Ovary (tissue), 9 donors: ENCODE data around the gene BCAS1. TPM values are rescaled to one million over a fixed set of nuclear protein-coding genes. Genes with fewer than 3 reads are reported as not detected.
A peak's percentile ranks its signal among the peaks of the same experiment; 100 is the strongest.
"Not testable (repeated sequence)": the region's sequence is repeated elsewhere in the genome, so short reads cannot be mapped to it uniquely, and the experiment has no call there.

Experiments
- DNase-seq, 5 donors: peaks; one replicate each; pipeline ENCODE4 v3.0.0-alpha.2; 2019 to 2020
- H3K27ac ChIP-seq, 2 donors: fragments of 200-600 bp; one replicate each; pipeline versions ENCODE4 v1.5.1 to v1.8.0; 2019 to 2022
- H3K27me3 ChIP-seq: fragments of 200-600 bp; one replicate; pipeline ENCODE4 v1.8.0; 2022
- H3K36me3 ChIP-seq: fragments of 200-600 bp; sonication (generic); one replicate; pipeline ENCODE4 v1.5.1; 2019
- H3K4me1 ChIP-seq: one replicate; pipeline ENCODE4 v1.8.1; 2013; ENCODE audit warnings: mild to moderate bottlenecking, moderate library complexity; ENCODE audit not compliant: insufficient read depth
- H3K4me3 ChIP-seq: fragments of 200-600 bp; sonication (generic); one replicate; pipeline ENCODE4 v1.5.1; 2017
- H3K9me3 ChIP-seq, 2 donors: fragments of 200-600 bp in 1 of 2; sonication (generic) in 1 of 2; one replicate each; pipeline versions ENCODE4 v1.5.1 to v1.8.1; 2013 to 2019; ENCODE audit warnings: mild to moderate bottlenecking in 1 of 2, moderate library complexity in 1 of 2
- EP300 ChIP-seq: sonication (generic); formaldehyde crosslinking; IDR thresholded peaks from one replicate; pipeline ENCODE4 v1.6.1; 2017; ENCODE audit warnings: antibody characterized with exemption
- POLR2A ChIP-seq: fragments of 450-650 bp; IDR thresholded peaks from one replicate; pipeline ENCODE4 v1.6.1; 2017; ENCODE audit warnings: antibody characterized with exemption, mild to moderate bottlenecking, moderate library complexity
- WGBS, 3 donors: extraction: QIAGEN DNeasy Blood & Tissue Kit in 1 of 3; methylation state at CpG; one replicate each; pipeline versions ENCODE4 v1.1.5 to v1.1.7; 2013 to 2017; 5-methylcytosine and 5-hydroxymethylcytosine counted together
- intact Hi-C, 4 donors: fragments of 100-400 bp; cut with DNase I; formaldehyde crosslinking; loops; one replicate each; pipeline versions ENCODE4 v1.11.0 to v1.15.1; 2022 to 2023
- polyA plus RNA-seq, 2 donors: library from polyadenylated mRNA; stranded (reverse); fragments of 200-250 nt in 1 of 2; fragments of 350-450 nt in 1 of 2; fragmentation: Illumina TruSeq in 1 of 2; extraction: RNeasy Lipid Tissue Mini Kit (QIAGEN cat#74804) in 1 of 2; gene quantifications; one replicate each; pipeline ENCODE4 v1.2.3, GENCODE V29; 2013 to 2014
- total RNA-seq, 7 donors: library from RNA; depleted of rRNA in 2 of 7; stranded (reverse); fragments of >200 nt in 2 of 7; fragmentation: NEBNext Ultra II Directional in 3 of 7; extraction: Animal tissue kit (Norgen Biotek cat#: 25700) in 3 of 7; gene quantifications; one replicate each; pipeline versions ENCODE4 v1.1.0 to v1.2.4, GENCODE V29; 2016 to 2023
- TF ChIP-seq, protein P1 (sequence below), 3 donors: fragments of 450-650 bp in 2 of 3; fragments of 200-600 bp in 1 of 3; IDR thresholded peaks; one replicate each; pipeline versions ENCODE4 v1.5.1 to v1.8.0; 2016 to 2022; ENCODE audit warnings: antibody characterized with exemption in 3 of 3, mild to moderate bottlenecking in 1 of 3
- donor health status: DM: no; HTN: no; CAD: no; lungs with moderate emphysema.
- donor health status: DM: no; HTN: no; CAD: no.
- donor health status: Bipolar disorder and iron deficiency.
- donor health status: DM: yes; HTN: yes; CAD: no.
- donor health status: DM: no; HTN: no; CAD: no.
- donor health status: DM: yes; HTN: yes; CAD: no.

The BCAS1 gene
- total and polyA plus RNA-seq, 9 donors, result 0.13 to 0.92 (median 0.51) TPM; not detected in 2

DNA sequence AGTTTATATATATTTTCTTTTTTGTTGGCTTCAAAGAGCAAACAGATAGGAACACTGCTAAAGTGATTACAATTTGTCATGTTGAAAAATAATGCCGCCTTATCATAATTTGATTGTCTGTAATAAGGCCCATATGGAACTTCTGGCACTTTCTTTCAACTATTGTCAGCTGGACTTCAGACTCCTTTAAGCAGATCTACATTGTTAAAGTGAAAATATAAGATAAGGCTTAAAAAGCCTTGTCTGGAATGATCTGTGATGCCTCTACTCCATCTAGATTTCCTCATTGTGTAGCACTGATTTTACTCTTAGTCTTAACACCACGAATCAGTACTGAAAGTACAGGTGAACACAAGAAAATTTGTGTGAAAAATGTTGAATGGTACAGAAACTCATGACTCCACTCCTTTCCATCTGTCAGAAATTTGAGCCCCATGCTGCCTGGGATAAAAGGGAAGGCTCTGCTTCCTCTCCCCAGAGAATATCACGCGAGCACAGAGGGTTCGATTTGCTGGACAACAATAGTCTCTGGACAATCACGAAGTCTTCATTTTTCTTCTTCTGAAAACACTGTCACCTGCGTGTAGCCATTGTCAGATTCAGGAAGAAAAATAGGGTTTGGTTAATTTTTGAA is 56.0 kb downstream of the BCAS1 start:
- Histone ChIP-seq H3K4me1 (peaks cover 1% of the 10 kb centered on the region), H3K4me3 (no peak overlapping the region), H3K36me3 (no peaks in the 10 kb centered on the region), H3K27me3 (no peaks in the 10 kb centered on the region), H3K9me3 (no peaks in the 10 kb centered on the region), H3K27ac (peak overlapping the region in 1 of 2 donors; percentile 2)
- intact Hi-C loops, result no loop called here
- no peak for DNase-seq
- WGBS, 3 donors, result 52 to 72% (median 56%) methylated on average over 7 of the region's 7 CpGs
- TF ChIP-seq, protein P1, sequence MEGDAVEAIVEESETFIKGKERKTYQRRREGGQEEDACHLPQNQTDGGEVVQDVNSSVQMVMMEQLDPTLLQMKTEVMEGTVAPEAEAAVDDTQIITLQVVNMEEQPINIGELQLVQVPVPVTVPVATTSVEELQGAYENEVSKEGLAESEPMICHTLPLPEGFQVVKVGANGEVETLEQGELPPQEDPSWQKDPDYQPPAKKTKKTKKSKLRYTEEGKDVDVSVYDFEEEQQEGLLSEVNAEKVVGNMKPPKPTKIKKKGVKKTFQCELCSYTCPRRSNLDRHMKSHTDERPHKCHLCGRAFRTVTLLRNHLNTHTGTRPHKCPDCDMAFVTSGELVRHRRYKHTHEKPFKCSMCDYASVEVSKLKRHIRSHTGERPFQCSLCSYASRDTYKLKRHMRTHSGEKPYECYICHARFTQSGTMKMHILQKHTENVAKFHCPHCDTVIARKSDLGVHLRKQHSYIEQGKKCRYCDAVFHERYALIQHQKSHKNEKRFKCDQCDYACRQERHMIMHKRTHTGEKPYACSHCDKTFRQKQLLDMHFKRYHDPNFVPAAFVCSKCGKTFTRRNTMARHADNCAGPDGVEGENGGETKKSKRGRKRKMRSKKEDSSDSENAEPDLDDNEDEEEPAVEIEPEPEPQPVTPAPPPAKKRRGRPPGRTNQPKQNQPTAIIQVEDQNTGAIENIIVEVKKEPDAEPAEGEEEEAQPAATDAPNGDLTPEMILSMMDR (IDR thresholded peaks at IDR 0.05), result no peak
- TF ChIP-seq POLR2A, result no peak
- no peak for TF ChIP-seq EP300

DNA sequence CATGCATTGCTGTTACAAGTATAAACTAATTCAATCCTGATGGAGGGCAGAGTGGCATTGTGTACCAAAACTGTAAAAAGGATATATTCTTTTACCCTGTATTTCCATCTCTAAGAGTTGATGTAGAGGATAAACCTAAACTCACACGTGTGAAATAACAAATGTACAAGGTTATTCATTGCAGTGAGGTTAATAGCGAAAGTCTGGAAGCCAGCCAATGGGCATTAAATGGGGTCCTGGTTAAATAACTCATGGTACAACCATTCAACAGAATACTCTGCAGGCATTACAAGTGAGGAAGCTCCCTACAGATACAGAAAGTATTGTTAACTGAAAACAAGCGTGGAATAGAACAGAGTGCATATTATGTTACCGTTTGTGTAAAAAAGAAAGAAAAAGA is 56.9 kb downstream of the BCAS1 start:
- TF ChIP-seq, protein P1 (IDR thresholded peaks at IDR 0.05), result no peak
- TF ChIP-seq POLR2A (no peak), EP300 (no peak)
- 23 to 41% (median 24%) methylated on average over 4 of the region's 4 CpGs for WGBS, 3 donors
- Histone ChIP-seq H3K9me3 (no peaks in the 10 kb centered on the region), H3K4me1 (peaks cover 1% of the 10 kb centered on the region), H3K4me3 (no peak overlapping the region), H3K27ac (peak overlapping the region in 1 of 2 donors; percentile 2), H3K36me3 (no peaks in the 10 kb centered on the region), H3K27me3 (no peaks in the 10 kb centered on the region)
- intact Hi-C loops, result no loop called here
- DNase-seq, result no peak

DNA sequence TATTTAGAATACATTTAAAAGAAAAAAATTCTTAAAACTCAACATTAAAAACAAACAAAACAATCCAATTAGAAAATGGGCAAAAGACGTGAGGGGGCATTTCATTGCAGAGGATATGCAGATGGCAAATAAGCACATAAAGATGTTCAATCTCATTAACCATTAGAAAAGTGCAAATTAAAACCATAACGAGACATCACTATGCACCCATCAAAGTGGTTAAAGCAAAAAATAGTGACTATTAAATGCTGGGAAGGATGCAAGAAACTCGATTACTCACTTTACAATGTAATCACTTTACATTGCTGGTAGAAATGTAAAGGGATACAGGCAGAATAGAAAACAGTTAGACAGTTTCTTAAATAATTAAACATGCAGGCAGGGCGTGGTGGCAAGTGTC is 59.0 kb downstream of the BCAS1 start:
- Histone ChIP-seq H3K27me3 (no peaks in the 10 kb centered on the region), H3K4me1 (peaks cover 1% of the 10 kb centered on the region), H3K36me3 (no peaks in the 10 kb centered on the region), H3K27ac (no peak overlapping the region), H3K9me3 (no peaks in the 10 kb centered on the region), H3K4me3 (no peak overlapping the region)
- DNase-seq, result no peak
- intact Hi-C loops, result no loop called here
- WGBS, 3 donors, result 84 to 90% (median 88%) methylated on average over 4 of the region's 4 CpGs
- TF ChIP-seq, protein P1 (IDR thresholded peaks at IDR 0.05), result no peak
- TF ChIP-seq POLR2A (no peak), EP300 (no peak)

DNA sequence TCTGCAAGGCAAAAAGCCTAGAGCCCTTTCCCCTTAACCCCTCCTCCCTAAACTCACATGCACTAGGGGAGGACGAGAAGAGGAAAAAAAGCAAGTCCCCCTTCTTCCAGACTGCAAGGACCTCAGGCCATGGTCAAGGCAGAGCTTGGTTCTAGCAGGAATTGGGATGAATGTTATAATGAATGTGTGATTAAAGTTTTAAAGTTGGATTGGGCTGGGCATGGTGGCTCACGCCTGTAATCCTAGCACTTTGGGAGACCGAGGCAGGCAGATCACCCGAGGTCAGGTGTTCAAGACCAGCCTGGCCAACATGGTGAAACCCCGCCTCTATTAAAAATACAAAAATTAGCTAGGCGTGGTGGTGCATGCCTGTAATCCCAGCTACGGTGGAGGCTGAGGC is 64.2 kb downstream of the BCAS1 start:
- H3K27ac ChIP-seq, H3K4me1 ChIP-seq, H3K36me3 ChIP-seq, H3K4me3 ChIP-seq, H3K27me3 ChIP-seq, intact Hi-C loops, H3K9me3 ChIP-seq, DNase-seq: not testable (repeated sequence)
- WGBS, 3 donors, result 86 to 94% (median 90%) methylated on average over 7 of the region's 7 CpGs

DNA sequence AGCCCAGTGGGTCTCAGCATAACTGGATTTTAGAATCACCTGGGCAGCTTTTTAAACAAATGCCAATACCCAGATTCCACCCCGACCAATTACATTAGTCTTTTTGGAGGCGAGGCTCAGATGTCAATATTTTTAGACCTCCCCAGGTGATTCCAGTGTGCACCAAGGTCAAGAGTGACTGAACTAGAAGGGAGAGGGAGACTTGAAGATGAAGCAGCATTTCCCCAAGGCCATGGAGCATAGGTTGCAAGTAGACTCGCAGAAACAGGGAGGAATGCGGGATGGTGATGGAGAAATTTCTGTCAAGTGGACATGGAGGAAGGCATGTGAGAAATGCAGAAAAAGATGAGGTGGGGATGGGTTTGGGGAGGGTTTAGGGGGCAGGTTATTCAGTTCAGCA is 64.9 kb downstream of the BCAS1 start:
- Histone ChIP-seq H3K4me1 (no peaks in the 10 kb centered on the region), H3K27me3 (no peaks in the 10 kb centered on the region), H3K9me3 (no peaks in the 10 kb centered on the region), H3K27ac (no peak overlapping the region), H3K4me3 (no peak overlapping the region), H3K36me3 (no peaks in the 10 kb centered on the region)
- 84 to 88% (median 86%) methylated on average over 4 of the region's 4 CpGs for WGBS, 3 donors
- DNase-seq, result no peak
- intact Hi-C loops, result no loop called here
- TF ChIP-seq POLR2A, result no peak
- TF ChIP-seq, protein P1 (IDR thresholded peaks at IDR 0.05), result no peak
- TF ChIP-seq EP300, result no peak
